Measurements from ENCODE around the gene ADGRD1. TPM values are rescaled to one million over a fixed set of nuclear protein-coding genes. Genes with fewer than 3 reads are reported as not detected.

The ADGRD1 gene
- total RNA-seq, 1 experiment from 2014 or later = 0.77 TPM

- H3K27ac Mint-ChIP-seq = no peak overlapping the region
- CTCF ChIA-PET = no interaction called here
Measured at GRCh38 chr12:131011165-131012079, 57.7 kb downstream of the ADGRD1 start.

GRCh38 chr12:131012279-131013069 lies 58.8 kb downstream of the ADGRD1 start:
- DNase-seq (ENCODE audit: low spot score) = no peak
- ATAC-seq = no peak
- TF ChIP-seq E2F5 (CRISPR knock-in tag; IDR thresholded peaks at IDR 0.05) (no peak), ATF1 (CRISPR knock-in tag; IDR thresholded peaks at IDR 0.05) (no peak), CDX4 (CRISPR knock-in tag; IDR thresholded peaks at IDR 0.05; ENCODE audit: borderline replicate concordance) (no peak), IRF1 (CRISPR knock-in tag; IDR thresholded peaks at IDR 0.05) (no peak), MYBL2 (CRISPR knock-in tag; IDR thresholded peaks at IDR 0.05) (no peak), GABPB1 (CRISPR knock-in tag; IDR thresholded peaks at IDR 0.05) (peak; percentile 58; the same call in 1 of the 2 replicates), ZNF232 (CRISPR knock-in tag; IDR thresholded peaks at IDR 0.05) (no peak)
- no peaks in the 10 kb centered on the region for H3K27me3 Mint-ChIP-seq (ENCODE audit: low read depth)
- no peak overlapping the region for H3K4me3 Mint-ChIP-seq
- no peaks in the 10 kb centered on the region for H3K4me1 Mint-ChIP-seq
- H3K36me3 Mint-ChIP-seq = no peaks in the 10 kb centered on the region
- H3K27ac Mint-ChIP-seq = no peak overlapping the region
- POLR2A ChIA-PET = interaction anchor here (0.7 kb wide), 1 partner anchor 41 kb away, joined by 3 read pairs; no protein-coding TSS in a partner anchor
- no peaks in the 10 kb centered on the region for H3K9me3 Mint-ChIP-seq
- CTCF ChIA-PET = no interaction called here

More at GRCh38 chr12:131011165-131012079, 57.7 kb downstream of the ADGRD1 start:
- H3K4me1 Mint-ChIP-seq = no peaks in the 10 kb centered on the region
- POLR2A ChIA-PET = interaction anchor here (0.7 kb wide), 1 partner anchor 42 kb away, joined by 3 read pairs; no protein-coding TSS in a partner anchor
- H3K9me3 Mint-ChIP-seq = no peaks in the 10 kb centered on the region
- H3K36me3 Mint-ChIP-seq = no peaks in the 10 kb centered on the region
- H3K27me3 Mint-ChIP-seq (ENCODE audit: low read depth) = no peaks in the 10 kb centered on the region
- ATAC-seq (no peak), DNase-seq (ENCODE audit: low spot score) (no peak)
- TF ChIP-seq MAX (CRISPR knock-in tag; IDR thresholded peaks at IDR 0.05) (no peak), IRF2 (CRISPR knock-in tag; IDR thresholded peaks at IDR 0.05; ENCODE audit: borderline replicate concordance, low read depth) (no peak), SMAD3 (CRISPR knock-in tag; IDR thresholded peaks at IDR 0.05; ENCODE audit: borderline replicate concordance) (no peak), SP1 (CRISPR knock-in tag; conservative IDR thresholded peaks at IDR 0.05) (no peak), TEAD1 (CRISPR knock-in tag; IDR thresholded peaks at IDR 0.05) (no peak), MLX (CRISPR knock-in tag; IDR thresholded peaks at IDR 0.05) (no peak), PRRX2 (CRISPR knock-in tag; IDR thresholded peaks at IDR 0.05) (no peak), TP53 (CRISPR knock-in tag; IDR thresholded peaks at IDR 0.05) (no peak), ZNF121 (CRISPR knock-in tag; IDR thresholded peaks at IDR 0.05) (no peak), FOXK1 (CRISPR knock-in tag; IDR thresholded peaks at IDR 0.05) (no peak), ZNF263 (CRISPR knock-in tag; IDR thresholded peaks at IDR 0.05; ENCODE audit: low read depth) (no peak), RELA (CRISPR knock-in tag; IDR thresholded peaks at IDR 0.05; ENCODE audit: borderline replicate concordance) (no peak), IRF1 (CRISPR knock-in tag; IDR thresholded peaks at IDR 0.05) (no peak), ZNF671 (CRISPR knock-in tag; IDR thresholded peaks at IDR 0.05) (no peak), JAZF1 (CRISPR knock-in tag; IDR thresholded peaks at IDR 0.05) (no peak)
- no peak overlapping the region for H3K4me3 Mint-ChIP-seq

Data from WTC11 (cell line).